ENCODE results near the gene GARIN5A. TPM values are rescaled to one million over a fixed set of nuclear protein-coding genes. Genes with fewer than 3 reads are reported as not detected.

The GARIN5A gene
- total RNA-seq, 1 donor from 2014 or later: 0.92 TPM

GRCh38 chr19:50508843-50509190, 32.2 kb upstream of the GARIN5A start:
- no peak for DNase-seq

DNA sequence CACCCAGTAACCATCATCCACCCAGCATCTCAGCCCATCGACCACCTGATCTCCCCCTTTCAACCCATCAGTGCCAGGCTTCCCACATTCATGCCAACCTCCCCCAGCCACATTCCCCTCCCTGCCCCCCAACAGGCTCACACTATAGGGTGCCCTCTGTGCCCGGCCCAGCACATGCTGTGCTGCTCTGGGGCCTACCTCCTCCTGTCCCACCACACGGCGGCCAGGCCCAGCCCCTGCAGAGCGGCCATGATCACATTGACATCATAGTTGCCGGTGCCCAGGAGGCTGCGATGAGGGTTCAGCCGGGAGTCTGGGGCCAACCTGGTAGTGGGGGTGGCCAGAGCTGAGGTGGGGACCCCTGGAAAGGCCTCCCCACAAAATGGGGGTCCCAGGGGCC, 30.7 kb upstream of the GARIN5A start:
- no peak for DNase-seq

GRCh38 chr19:50506700-50507099, 30.1 kb upstream of the GARIN5A start:
- no peak for DNase-seq

DNA sequence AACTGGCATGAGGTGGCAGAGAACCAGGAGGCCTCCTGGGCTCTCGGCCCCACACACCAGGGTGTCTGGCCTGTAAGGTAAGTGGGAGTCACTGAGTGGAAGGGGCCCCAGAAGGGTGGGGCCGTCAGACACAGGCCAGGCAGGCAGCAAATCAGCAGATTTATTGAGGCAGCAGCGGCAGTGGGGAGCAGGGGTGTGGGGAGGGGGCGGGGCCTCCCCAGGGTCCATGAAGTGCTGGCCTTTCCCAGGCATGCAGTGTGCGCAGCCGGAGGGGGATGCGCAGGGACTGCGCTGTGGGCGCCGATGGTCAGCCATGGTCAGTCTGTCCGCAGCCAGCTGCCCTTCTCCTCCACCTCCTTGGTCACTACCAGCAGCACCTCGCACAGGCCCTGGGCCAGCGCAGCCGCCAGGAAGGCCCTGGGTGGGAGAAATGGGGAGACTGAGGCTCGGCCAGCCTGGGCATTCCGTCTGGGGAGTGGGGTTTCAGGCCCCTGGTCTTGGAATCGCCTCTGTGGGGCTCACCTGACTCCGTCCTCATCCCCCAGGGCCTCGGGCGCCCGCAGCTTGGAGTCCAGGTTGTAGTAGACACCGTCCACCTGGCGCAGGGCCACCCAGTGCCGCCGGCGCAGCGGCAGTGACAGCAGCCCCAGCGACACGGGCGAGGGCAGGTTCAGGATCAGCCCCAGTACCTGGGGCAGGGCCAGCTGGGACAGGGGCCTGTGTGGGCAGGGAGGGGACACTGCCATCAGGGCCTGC, 29.4 kb upstream of the GARIN5A start:
- no peak for DNase-seq

DNA sequence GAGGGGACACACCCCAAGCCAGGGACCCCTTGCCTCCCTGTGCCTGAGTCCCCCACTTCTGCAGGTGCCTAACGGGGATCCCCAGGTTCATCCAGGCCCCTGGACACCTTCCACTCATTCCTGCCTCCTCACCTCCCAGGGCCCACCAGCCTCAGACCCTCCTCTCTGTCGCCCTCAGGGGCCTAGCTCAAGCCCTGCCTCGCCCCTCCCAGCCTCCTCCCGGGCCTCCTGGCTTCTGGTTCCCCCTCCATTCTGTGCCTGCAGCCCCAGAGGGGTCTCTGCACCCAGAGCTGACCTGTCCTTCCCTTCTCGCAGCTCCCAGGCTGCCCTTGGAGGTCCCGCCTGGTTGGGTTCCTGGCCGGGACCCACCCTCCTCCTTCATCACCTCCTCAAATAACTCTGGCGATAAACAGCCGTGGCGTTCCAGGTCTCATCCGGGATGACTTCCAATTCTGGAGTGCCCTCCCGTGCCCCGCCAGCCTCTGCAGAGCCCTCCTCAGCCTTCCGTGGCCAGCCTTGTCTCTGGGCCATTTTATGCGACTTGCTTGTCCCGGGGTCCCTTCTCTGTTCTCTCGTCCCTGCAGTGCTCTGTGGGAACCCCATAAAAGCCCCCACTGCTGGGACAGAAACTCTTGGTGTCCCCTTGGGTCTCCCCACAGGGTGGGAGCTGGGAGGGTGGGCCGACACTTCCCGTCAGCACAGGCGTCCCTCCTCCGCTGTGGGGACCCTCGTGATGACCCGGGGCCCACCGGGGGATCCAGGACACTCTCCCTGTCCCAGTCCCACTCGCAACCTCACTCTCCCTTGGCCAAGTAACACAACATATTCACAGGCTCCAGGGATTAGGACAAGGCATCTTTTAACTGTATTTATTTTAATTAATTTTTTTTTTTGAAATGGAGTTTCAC, 25.2 kb upstream of the GARIN5A start:
- peak; percentile 84 for DNase-seq

DNA sequence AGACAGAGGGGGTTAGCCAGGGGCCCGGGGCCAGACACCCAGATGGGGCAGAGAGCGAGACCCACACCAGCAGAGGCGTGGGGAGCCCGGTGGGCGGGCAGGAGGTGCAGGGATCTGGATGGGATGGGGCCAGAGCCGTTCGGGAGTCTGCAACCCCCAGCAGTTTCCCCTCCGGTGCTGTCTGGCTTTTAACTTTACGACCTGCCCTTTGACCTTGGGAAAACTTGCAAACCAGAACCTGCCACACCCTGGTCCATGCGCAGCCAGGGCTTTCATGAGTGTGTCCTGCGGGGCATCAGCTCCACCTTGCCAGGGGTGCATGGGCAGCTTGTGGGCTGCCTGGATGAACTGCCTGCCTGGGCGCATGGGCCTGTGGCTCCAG, 24.5 kb upstream of the GARIN5A start:
- no peak for DNase-seq

DNA sequence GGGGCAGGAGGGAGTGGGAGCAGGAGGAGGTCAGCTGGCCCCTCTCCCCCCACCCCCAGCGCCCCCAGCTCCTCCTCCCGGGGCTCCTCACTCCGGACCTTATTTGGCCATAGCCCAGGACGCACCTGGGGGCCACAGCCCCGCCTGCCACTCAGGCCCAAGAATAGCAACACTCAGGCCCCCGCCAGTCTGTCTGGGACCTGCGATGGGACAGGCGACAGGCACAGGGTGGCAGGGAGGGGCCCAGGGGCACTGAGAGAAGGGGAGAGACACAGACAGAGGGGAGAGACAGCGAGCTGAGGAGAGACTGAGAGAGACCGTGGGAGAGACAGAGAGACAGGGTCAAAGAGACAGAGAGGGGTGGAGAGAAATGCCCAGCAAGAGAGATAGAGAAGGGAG, 24.1 kb upstream of the GARIN5A start:
- DNase-seq: peak; percentile 83

DNA sequence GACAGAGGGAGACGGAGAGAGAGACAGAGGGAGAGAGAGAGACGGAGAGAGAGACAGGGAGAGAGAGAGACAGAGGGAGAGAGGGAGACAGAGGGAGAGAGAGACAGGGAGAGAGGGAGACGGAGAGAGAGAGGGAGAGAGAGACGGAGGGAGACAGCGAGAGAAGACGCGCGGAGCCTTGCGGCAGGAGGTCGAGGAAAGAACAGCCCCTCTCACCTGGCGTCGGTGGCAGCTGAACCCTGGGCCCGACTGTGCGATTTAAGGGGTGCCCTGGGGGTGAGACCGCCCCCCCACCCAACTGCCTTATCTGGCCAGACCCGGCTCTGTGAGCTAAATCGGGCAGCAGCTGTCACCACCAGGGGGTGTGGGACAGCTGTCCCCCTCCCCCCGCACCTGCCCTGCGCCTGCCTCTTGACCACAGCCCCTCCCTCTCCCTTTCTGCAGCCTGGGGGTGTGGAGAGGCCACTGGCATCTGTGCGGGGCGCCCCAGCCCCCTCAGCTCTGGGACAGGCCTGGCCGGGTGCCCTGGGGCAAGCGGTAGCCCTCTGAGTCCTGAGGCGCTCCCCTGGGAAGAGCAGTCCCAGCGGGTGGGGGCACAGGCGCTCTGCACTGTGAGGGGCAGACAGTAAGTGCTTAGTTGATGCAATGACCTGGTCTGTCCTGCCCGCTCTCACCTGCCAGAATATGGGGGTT, 23.6 kb upstream of the GARIN5A start:
- peak; percentile 93 for DNase-seq

GRCh38 chr19:50498219-50499056, 21.8 kb upstream of the GARIN5A start:
- no peak for DNase-seq

DNA sequence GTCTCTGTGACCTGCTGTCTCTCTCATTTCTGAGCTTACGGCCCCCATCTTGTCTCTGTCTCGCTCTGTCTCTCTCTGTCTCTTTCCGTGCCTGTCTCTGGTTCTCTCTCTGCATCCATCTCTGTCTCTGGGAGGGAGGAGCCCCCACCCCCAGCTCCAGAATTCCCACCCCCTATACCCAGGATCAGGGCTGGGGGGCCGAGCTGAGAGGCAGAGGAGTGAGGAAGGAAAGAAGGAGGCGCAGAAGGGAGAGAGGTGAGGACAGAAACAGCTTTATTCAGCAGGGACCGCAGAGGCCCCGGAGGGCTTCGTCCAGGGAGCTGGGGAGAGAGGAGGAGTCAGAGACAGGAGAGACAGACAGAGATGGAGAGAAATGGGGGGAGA, 20.4 kb upstream of the GARIN5A start:
- no peak for DNase-seq

GRCh38 chr19:50496189-50497021, 19.8 kb upstream of the GARIN5A start:
- DNase-seq: peak; percentile 68

GRCh38 chr19:50495020-50495531, 18.4 kb upstream of the GARIN5A start:
- DNase-seq: no peak

- no peak for DNase-seq
These were observed 17.8 kb upstream of the GARIN5A start for GRCh38 chr19:50494186-50495019.

DNA sequence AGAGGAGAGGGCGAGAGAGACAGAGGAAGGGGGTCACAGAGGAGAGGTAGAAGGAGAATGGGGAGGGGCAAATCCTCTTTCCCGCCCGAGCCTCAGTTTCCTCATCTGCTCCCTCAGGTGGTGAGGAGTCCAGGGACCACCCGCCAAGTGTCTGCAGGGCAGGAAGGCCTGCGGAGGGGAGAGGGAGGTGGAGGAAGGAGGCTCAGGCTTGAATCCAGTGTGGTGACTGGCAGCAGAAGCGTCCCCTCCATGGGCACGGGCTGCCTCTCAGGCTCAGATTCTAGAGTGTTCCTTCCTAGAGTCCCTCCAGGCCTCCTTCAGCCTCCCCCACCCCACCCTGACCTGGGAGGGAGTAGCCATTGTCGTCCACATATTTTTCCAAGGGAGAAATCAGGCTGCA, 16.5 kb upstream of the GARIN5A start:
- DNase-seq: no peak

GRCh38 chr19:50492303-50493052, 15.8 kb upstream of the GARIN5A start:
- DNase-seq: no peak

DNA sequence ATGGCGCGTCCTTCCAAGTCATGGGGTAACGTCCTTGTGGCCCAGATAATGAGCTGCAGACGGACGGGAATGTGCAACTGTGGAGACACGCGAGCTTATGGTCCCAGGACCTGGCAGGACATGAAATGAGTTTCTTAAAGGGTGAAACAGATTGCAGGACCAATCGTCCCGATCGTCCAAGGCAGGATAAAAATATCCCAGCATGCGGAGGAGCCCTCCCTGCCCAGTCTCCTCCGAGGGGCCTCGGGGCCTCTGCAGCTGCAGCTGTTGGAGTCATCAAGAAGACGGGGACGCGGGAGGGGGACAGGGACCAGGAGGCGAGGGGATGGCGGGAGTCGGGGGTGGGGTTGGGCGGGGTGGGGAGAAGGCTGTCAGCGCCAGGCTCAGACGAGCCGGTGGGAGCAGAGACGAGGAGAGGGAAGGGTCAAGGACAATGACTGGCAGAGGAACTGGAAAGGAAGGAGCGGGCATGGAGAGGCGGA, 14.4 kb upstream of the GARIN5A start:
- peak; percentile 95 for DNase-seq

DNA sequence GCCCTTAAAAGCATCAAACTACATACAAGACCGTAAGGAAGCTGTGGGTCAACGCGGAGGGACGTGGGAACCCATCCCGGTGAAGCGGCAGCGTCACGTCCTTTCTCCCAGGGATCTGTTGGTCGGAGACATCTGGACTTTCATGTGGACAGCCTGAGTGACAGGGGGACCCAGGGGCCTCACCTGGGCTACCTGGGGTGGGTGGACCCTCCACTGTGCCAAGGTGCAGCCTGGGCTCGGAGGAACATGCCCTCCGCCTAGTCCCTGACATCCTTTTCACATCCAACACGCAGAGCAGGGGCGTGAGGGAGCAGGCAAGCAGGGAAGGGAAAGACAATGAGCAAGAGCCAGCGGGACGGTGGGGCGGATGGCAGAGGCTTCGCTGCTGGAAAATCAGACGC, 13.8 kb upstream of the GARIN5A start:
- no peak for DNase-seq

- DNase-seq: peak; percentile 89
These were observed 12.9 kb upstream of the GARIN5A start for GRCh38 chr19:50489461-50490011.
